AG09309 (cell line): ENCODE measurements around the gene TNFSF9.

Experiments used
- DNase-seq: peaks from one replicate; pipeline ENCODE4 v3.0.0-alpha.2; 2010; ENCODE audit warnings: low read depth
- H3K4me3 ChIP-seq: 2 replicates; pipeline ENCODE4 v1.5.1; 2011; ENCODE audit warnings: mild to moderate bottlenecking, low read depth, low read length, moderate library complexity; ENCODE audit not compliant: control insufficient read depth
- CTCF ChIP-seq: IDR thresholded peaks from 2 replicates; pipeline ENCODE4 v1.5.1; 2011; ENCODE audit warnings: mild to moderate bottlenecking, low read depth, low read length, inconsistent platforms; ENCODE audit not compliant: insufficient read depth, control insufficient read depth; ENCODE audit errors: missing control alignments

The TNFSF9 gene

GRCh38 chr19:6518145-6518911 lies 12.5 kb upstream of the TNFSF9 start:
- DNase-seq: no peak
- no peak overlapping the region for H3K4me3 ChIP-seq
- no peak for TF ChIP-seq CTCF

- TF ChIP-seq CTCF: no peak
- no peak overlapping the region for H3K4me3 ChIP-seq
- peak; percentile 39 for DNase-seq
These were observed 11.5 kb upstream of the TNFSF9 start for GRCh38 chr19:6519289-6519688.

GRCh38 chr19:6521718-6522646 lies 8.8 kb upstream of the TNFSF9 start:
- no peak for DNase-seq
- H3K4me3 ChIP-seq: no peak overlapping the region

GRCh38 chr19:6522712-6523111 lies 8.1 kb upstream of the TNFSF9 start:
- H3K4me3 ChIP-seq: no peak overlapping the region
- TF ChIP-seq CTCF: no peak
- no peak for DNase-seq

More at GRCh38 chr19:6521718-6522646, 8.8 kb upstream of the TNFSF9 start:
- no peak for TF ChIP-seq CTCF

- DNase-seq: no peak
- TF ChIP-seq CTCF: no peak
These were observed 6.5 kb upstream of the TNFSF9 start for GRCh38 chr19:6524311-6524710.

GRCh38 chr19:6527893-6528543 lies 2.8 kb upstream of the TNFSF9 start:
- no peak overlapping the region for H3K4me3 ChIP-seq

More at GRCh38 chr19:6524311-6524710, 6.5 kb upstream of the TNFSF9 start:
- no peak overlapping the region for H3K4me3 ChIP-seq

More at GRCh38 chr19:6527893-6528543, 2.8 kb upstream of the TNFSF9 start:
- no peak for TF ChIP-seq CTCF
- DNase-seq: no peak
